SK-N-SH (cell line): ENCODE results near the gene HHATL. TPM values are rescaled to one million over a fixed set of nuclear protein-coding genes. Genes with fewer than 3 reads are reported as not detected.

Source experiments
- CTCF ChIA-PET: fragments of 300-600, 350-600 bp; formaldehyde crosslinking; extraction: SDS; loops from one replicate; lab custom pipeline; 2021; lab: Yijun Ruan, JAX
- POLR2A ChIA-PET: fragments of 350-600 bp; sonication (Branson Sonifier 250); formaldehyde crosslinking; extraction: SDS; loops from one replicate; lab custom pipeline; 2020; ENCODE audit warnings: antibody characterized with exemption, inconsistent platforms; lab: Yijun Ruan, JAX
- DNase-seq: peaks from one replicate; pipeline ENCODE4 v3.0.0; 2012
- H2AFZ ChIP-seq: fragments of 200-600 bp; sonication (generic); 2 replicates; pipeline ENCODE4 v1.8.1; 2016; ENCODE audit warnings: antibody characterized with exemption, mild to moderate bottlenecking, low read depth
- H3F3A ChIP-seq: fragments of 200-600 bp; sonication (generic); replicated peaks from 2 replicates; pipeline ENCODE3; 2016; ENCODE audit warnings: antibody characterized with exemption, mild to moderate bottlenecking; ENCODE audit not compliant: insufficient read depth
- H3K27ac ChIP-seq, 2 experiments: fragments of 200-500 bp in 1 of 2; fragments of 200-600 bp in 1 of 2; sonication (Bioruptor generic) in 1 of 2; sonication (generic), shearing (Covaris generic) in 1 of 2; 2 replicates each; pipeline versions ENCODE4 v1.5.1 to v1.6.1; 2014 to 2016; ENCODE audit warnings: low read depth in 2 of 2, inconsistent platforms in 1 of 2, low read length in 1 of 2, mild to moderate bottlenecking in 1 of 2, mixed read lengths in 1 of 2
- H3K27me3 ChIP-seq: fragments of 200-600 bp; sonication (generic), shearing (Covaris generic); 2 replicates; pipeline ENCODE4 v1.6.1; 2016; ENCODE audit warnings: mixed run types; ENCODE audit not compliant: insufficient read depth
- H3K36me3 ChIP-seq, 2 experiments: fragments of 200-500 bp in 1 of 2; fragments of 200-600 bp in 1 of 2; sonication (Bioruptor generic) in 1 of 2; sonication (generic) in 1 of 2; replicated peaks in 1 of 2; 2 replicates each; pipeline versions ENCODE3 to v1.5.1; 2014 to 2016; ENCODE audit warnings: low read length in 1 of 2, mild to moderate bottlenecking in 1 of 2; ENCODE audit not compliant: insufficient read depth in 2 of 2, control insufficient read depth in 1 of 2
- H3K4me1 ChIP-seq, 2 experiments: fragments of 200-500 bp in 1 of 2; fragments of 200-600 bp in 1 of 2; sonication (Bioruptor generic) in 1 of 2; sonication (generic), shearing (Covaris generic) in 1 of 2; 2 replicates each; pipeline versions ENCODE4 v1.5.1 to v1.6.1; 2014 to 2016; ENCODE audit warnings: low read depth in 1 of 2, low read length in 1 of 2, mixed run types in 1 of 2; ENCODE audit not compliant: insufficient read depth in 2 of 2, control insufficient read depth in 1 of 2
- H3K4me2 ChIP-seq: fragments of 200-600 bp; sonication (generic), shearing (Covaris generic); 2 replicates; pipeline ENCODE4 v1.6.1; 2017; ENCODE audit warnings: mixed run types
- H3K4me3 ChIP-seq, 2 experiments: fragments of 200-500 bp in 1 of 2; fragments of 200-600 bp in 1 of 2; sonication (Bioruptor generic) in 1 of 2; sonication (generic), shearing (Covaris generic) in 1 of 2; 2 replicates each; pipeline versions ENCODE4 v1.5.1 to v1.8.1; 2014 to 2016; ENCODE audit warnings: low read depth in 2 of 2, inconsistent platforms in 1 of 2, low read length in 1 of 2, mild to moderate bottlenecking in 1 of 2, mixed read lengths in 1 of 2, moderate library complexity in 1 of 2
- H3K79me2 ChIP-seq: fragments of 200-600 bp; sonication (generic); 2 replicates; pipeline ENCODE4 v1.8.1; 2017; ENCODE audit warnings: mild to moderate bottlenecking; ENCODE audit not compliant: insufficient read depth
- H3K9ac ChIP-seq: fragments of 200-600 bp; sonication (generic); 2 replicates; pipeline ENCODE4 v1.6.1; 2017; ENCODE audit warnings: mixed run types
- H3K9me2 ChIP-seq: fragments of 200-600 bp; sonication (generic); 2 replicates; pipeline ENCODE4 v1.6.1; 2017; ENCODE audit warnings: mixed run types
- H3K9me3 ChIP-seq: fragments of 200-600 bp; sonication (generic); 2 replicates; pipeline ENCODE4 v1.6.1; 2017; ENCODE audit warnings: mixed run types, mild to moderate bottlenecking, moderate library complexity
- H4K20me1 ChIP-seq: fragments of 200-600 bp; sonication (generic); 2 replicates; pipeline ENCODE4 v1.6.1; 2017; ENCODE audit warnings: mild to moderate bottlenecking, mixed run types; ENCODE audit not compliant: insufficient read depth
- CHD2 ChIP-seq: fragments of 150-350 bp; IDR thresholded peaks from 2 replicates; pipeline ENCODE4 v1.6.1; 2018; ENCODE audit warnings: low read length; ENCODE audit not compliant: partially characterized antibody
- ELF1 ChIP-seq: IDR thresholded peaks from 2 replicates; pipeline ENCODE4 v1.4.0; 2012
- EP300 ChIP-seq, 2 experiments: IDR thresholded peaks; 2 replicates each; pipeline versions ENCODE4 v1.4.0 to v1.6.1; 2012; ENCODE audit warnings: borderline replicate concordance in 1 of 2, low read depth in 1 of 2, low read length in 1 of 2
- EZH2phosphoT487 ChIP-seq: fragments of 200-600 bp; sonication (generic); IDR thresholded peaks from 2 replicates; pipeline ENCODE4 v1.6.1; 2017; ENCODE audit warnings: low read depth, mixed run types, mild to moderate bottlenecking, antibody characterized with exemption, moderate library complexity, borderline replicate concordance
- FOSL2 ChIP-seq: IDR thresholded peaks from 2 replicates; pipeline ENCODE4 v1.4.0; 2012; ENCODE audit warnings: low read depth, mild to moderate bottlenecking, moderate library complexity, borderline replicate concordance
- FOXJ3 ChIP-seq: sonication (generic); formaldehyde crosslinking; IDR thresholded peaks from 2 replicates; pipeline ENCODE4 v1.5.1; 2020; ENCODE audit warnings: mild to moderate bottlenecking, missing genetic modification reagents
- FOXM1 ChIP-seq: IDR thresholded peaks from 2 replicates; pipeline ENCODE4 v1.4.0; 2012; ENCODE audit warnings: low read depth, mild to moderate bottlenecking
- GABPA ChIP-seq: IDR thresholded peaks from 2 replicates; pipeline ENCODE4 v1.4.0; 2012; ENCODE audit warnings: low read depth, mild to moderate bottlenecking
- JUND ChIP-seq: IDR thresholded peaks from 2 replicates; pipeline ENCODE4 v1.4.0; 2012
- MXI1 ChIP-seq: IDR thresholded peaks from 2 replicates; pipeline ENCODE4 v1.6.1; 2012; ENCODE audit warnings: mild to moderate bottlenecking, low read depth, low read length, improper control_type of control experiment
- NFIC ChIP-seq: IDR thresholded peaks from 2 replicates; pipeline ENCODE4 v1.4.0; 2012; ENCODE audit warnings: borderline replicate concordance
- NRF1 ChIP-seq: IDR thresholded peaks from 2 replicates; pipeline ENCODE4 v1.6.1; 2012; ENCODE audit warnings: low read depth, mild to moderate bottlenecking, low read length
- POLR2AphosphoS5 ChIP-seq: IDR thresholded peaks from 2 replicates; pipeline ENCODE4 v1.6.1; 2012; ENCODE audit warnings: low read depth, low read length
- RAD21 ChIP-seq: IDR thresholded peaks from 2 replicates; pipeline ENCODE4 v1.6.1; 2012; ENCODE audit warnings: mild to moderate bottlenecking, low read length
- RCOR1 ChIP-seq: fragments of 150-350 bp; IDR thresholded peaks from 2 replicates; pipeline ENCODE4 v1.6.1; 2017; ENCODE audit warnings: antibody characterized with exemption, low read length
- RFX5 ChIP-seq: IDR thresholded peaks from 2 replicates; pipeline ENCODE4 v1.6.1; 2012; ENCODE audit warnings: mild to moderate bottlenecking, improper control_type of control experiment, low read length
- RXRA ChIP-seq: IDR thresholded peaks from 2 replicates; pipeline ENCODE4 v1.4.0; 2012; ENCODE audit warnings: low read depth, mild to moderate bottlenecking, borderline replicate concordance
- SIN3A ChIP-seq: IDR thresholded peaks from 2 replicates; pipeline ENCODE4 v1.6.1; 2012; ENCODE audit warnings: low read depth, mild to moderate bottlenecking, low read length, moderate library complexity, borderline replicate concordance
- SMC3 ChIP-seq: IDR thresholded peaks from 2 replicates; pipeline ENCODE4 v1.6.1; 2012; ENCODE audit warnings: low read depth, low read length, improper control_type of control experiment
- TAF1 ChIP-seq: IDR thresholded peaks from 2 replicates; pipeline ENCODE4 v1.6.1; 2012; ENCODE audit warnings: low read depth, mild to moderate bottlenecking, low read length, moderate library complexity, borderline replicate concordance
- TCF12 ChIP-seq: IDR thresholded peaks from 2 replicates; pipeline ENCODE4 v1.4.0; 2012
- USF1 ChIP-seq: IDR thresholded peaks from 2 replicates; pipeline ENCODE4 v1.4.0; 2012; ENCODE audit warnings: low read depth, borderline replicate concordance
- YY1 ChIP-seq: IDR thresholded peaks from 2 replicates; pipeline ENCODE4 v1.4.0; 2012; ENCODE audit warnings: low read depth, mild to moderate bottlenecking
- WGBS: methylation state at CpG from one replicate; pipeline ENCODE4 v1.1.6; 2017; ENCODE audit warnings: low lambda C conversion rate; 5-methylcytosine and 5-hydroxymethylcytosine counted together
- polyA plus RNA-seq, 3 experiments: library from polyadenylated mRNA; depleted of rRNA; stranded (reverse); fragments of >200 nt; gene quantifications; 2 replicates each; pipeline ENCODE4 v1.2.3, GENCODE V29; 2012
- TF ChIP-seq, protein P1 (sequence below): fragments of 150-350 bp; IDR thresholded peaks from 2 replicates; pipeline ENCODE4 v1.6.1; 2017; ENCODE audit warnings: antibody characterized with exemption, low read length, low read depth, borderline replicate concordance

Gene HHATL
- polyA plus RNA-seq, 1 of the 3 experiments (the other 2 are of a cell fraction), result not detected

DNA sequence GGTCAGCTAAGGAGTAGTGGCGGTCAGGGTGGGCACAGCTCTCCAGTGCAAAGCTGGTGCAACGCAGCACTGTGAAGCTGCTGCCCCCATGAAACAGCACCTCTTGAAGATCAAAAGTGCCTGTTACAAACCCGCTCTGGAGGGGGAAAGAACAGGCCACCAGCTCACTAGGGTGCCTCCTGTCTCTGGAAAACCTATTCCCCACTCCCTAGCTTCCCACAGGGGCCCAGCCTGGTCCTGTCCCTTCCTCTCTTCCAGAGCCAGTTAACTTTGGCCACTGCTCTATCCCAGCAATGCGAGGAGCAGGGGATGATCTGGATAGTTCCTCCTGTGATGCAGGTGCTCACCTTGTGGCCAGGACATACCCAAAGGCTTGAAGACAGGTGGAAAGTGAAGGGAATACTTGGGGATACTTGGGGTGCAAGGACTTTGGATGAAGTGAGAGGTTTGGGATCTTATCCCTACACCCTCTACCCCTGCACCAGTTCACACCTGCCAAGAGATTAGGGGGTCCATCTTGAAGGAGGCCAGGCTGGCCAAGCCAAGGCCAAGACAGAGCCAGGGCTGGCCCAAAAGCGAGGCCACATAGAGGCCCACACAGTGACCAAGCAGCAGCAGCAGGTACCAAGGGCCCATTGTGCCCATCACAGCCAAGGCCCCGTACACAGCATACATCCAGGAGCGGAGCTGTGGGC lies 4.2 kb downstream of the HHATL start:
- Histone ChIP-seq H3K27ac (no peak overlapping the region), H3K9ac (no peak overlapping the region), H3K79me2 (no peaks in the 10 kb centered on the region), H2AFZ (no peak overlapping the region), H3K4me1 (no peaks in the 10 kb centered on the region; a peak in 1 of 4 replicates), H3K9me2 (no peaks in the 10 kb centered on the region), H3K9me3 (no peaks in the 10 kb centered on the region), H4K20me1 (no peaks in the 10 kb centered on the region), H3K36me3 (no peaks in the 10 kb centered on the region), H3F3A (no peaks in the 10 kb centered on the region), H3K27me3 (no peaks in the 10 kb centered on the region; the same call in 1 of the 2 replicates), H3K4me2 (no peak overlapping the region), H3K4me3 (no peak overlapping the region)
- WGBS, result 49% methylated on average over 6 of the region's 7 CpGs
- TF ChIP-seq POLR2AphosphoS5 (no peak), SIN3A (no peak), YY1 (no peak), JUND (no peak), CHD2 (no peak), EZH2phosphoT487 (no peak), RXRA (no peak), NFIC (no peak), ELF1 (no peak), RCOR1 (no peak), FOSL2 (no peak), TCF12 (no peak), RAD21 (no peak), GABPA (no peak), SMC3 (no peak)
- ChIA-PET CTCF (interaction anchor here (0.8 kb wide), 1 partner anchor 46 kb away, joined by 4 read pairs; no protein-coding TSS in a partner anchor), POLR2A (no interaction called here)
- no peak for DNase-seq

GRCh38 chr3:42697289-42698051 lies 5.1 kb downstream of the HHATL start:
- H3F3A ChIP-seq, result no peaks in the 10 kb centered on the region
- ChIA-PET POLR2A (no interaction called here), CTCF (no interaction called here)
- H3K9me3 ChIP-seq, result no peaks in the 10 kb centered on the region
- H3K4me2 ChIP-seq, result no peak overlapping the region
- 62% methylated on average over 16 of the region's 18 CpGs for WGBS
- H3K36me3 ChIP-seq, result no peaks in the 10 kb centered on the region
- H3K79me2 ChIP-seq, result no peaks in the 10 kb centered on the region
- no peaks in the 10 kb centered on the region; a peak in 1 of 4 replicates for H3K4me1 ChIP-seq
- no peak overlapping the region for H3K27ac ChIP-seq
- TF ChIP-seq FOXJ3 (no peak), FOSL2 (no peak), MXI1 (no peak), NFIC (no peak), TAF1 (no peak), FOXM1 (no peak), NRF1 (no peak), USF1 (no peak), RFX5 (no peak), SMC3 (no peak), YY1 (no peak), RAD21 (no peak), SIN3A (no peak), EP300 (IDR thresholded peaks at IDR 0.05; ENCODE audit: borderline replicate concordance in 1 of 2, low read depth in 1 of 2, low read length in 1 of 2) (no peak)
- TF ChIP-seq, protein P1, sequence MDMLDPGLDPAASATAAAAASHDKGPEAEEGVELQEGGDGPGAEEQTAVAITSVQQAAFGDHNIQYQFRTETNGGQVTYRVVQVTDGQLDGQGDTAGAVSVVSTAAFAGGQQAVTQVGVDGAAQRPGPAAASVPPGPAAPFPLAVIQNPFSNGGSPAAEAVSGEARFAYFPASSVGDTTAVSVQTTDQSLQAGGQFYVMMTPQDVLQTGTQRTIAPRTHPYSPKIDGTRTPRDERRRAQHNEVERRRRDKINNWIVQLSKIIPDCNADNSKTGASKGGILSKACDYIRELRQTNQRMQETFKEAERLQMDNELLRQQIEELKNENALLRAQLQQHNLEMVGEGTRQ, result no peak
- no peak overlapping the region for H3K9ac ChIP-seq
- H3K9me2 ChIP-seq, result no peaks in the 10 kb centered on the region
- no peaks in the 10 kb centered on the region; the same call in 1 of the 2 replicates for H3K27me3 ChIP-seq
- no peak overlapping the region for H3K4me3 ChIP-seq
- no peaks in the 10 kb centered on the region for H4K20me1 ChIP-seq
- no peak for DNase-seq
- no peak overlapping the region for H2AFZ ChIP-seq
